Inflammatory macrophage treated with lipopolysaccharide for 1 hour (primary cell): ENCODE results near the gene DAW1.
"Not testable (repeated sequence)": the region's sequence is repeated elsewhere in the genome, so short reads cannot be mapped to it uniquely, and the experiment has no call there.

Experiments used
- DNase-seq, 2 donors: peaks; one replicate each; pipeline ENCODE4 v3.0.0-alpha.2; 2020 to 2022

DAW1 gene

DNA sequence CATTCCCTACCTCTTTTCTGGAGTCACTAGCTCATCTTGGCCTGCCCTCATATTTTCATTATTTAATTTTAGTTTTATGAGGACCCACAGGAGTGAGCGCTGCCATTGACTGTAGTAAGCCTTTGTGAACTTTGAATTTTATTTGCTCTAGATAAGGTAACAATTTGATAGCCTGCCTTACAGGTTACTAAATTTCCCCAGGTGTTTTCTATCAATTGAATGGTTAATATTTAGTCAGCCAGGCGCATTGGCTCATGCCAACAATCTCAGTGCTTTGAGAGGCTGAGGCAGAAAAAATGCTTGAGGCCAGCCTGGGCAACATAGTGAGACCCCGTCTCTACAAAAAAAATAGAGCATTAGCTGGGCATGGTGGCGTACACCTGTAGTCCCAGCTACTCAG, 50.2 kb downstream of the DAW1 start:
- DNase-seq, result no peak

DNA sequence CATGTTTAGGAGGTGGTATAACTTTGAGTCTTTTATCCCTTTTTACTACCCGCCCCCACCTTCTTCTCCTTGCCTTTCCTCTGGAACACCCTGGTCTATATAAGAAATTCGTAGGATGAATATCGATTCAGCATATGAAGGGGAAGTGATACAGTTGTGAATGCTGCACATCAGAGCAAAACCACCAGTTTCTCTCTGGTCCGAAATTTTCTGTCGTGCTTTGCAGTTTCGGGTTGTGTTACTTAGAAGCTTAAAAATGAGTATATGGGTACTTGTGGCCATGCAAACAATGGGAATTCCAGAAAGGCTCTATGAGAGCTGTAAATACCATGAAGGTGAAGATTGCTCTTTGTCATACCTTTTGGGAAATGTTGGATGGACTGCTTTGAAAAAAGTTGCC, 60.6 kb downstream of the DAW1 start:
- DNase-seq, result no peak

- no peak for DNase-seq
Measured at GRCh38 chr2:227932403-227932802, 61.0 kb downstream of the DAW1 start.

DNA sequence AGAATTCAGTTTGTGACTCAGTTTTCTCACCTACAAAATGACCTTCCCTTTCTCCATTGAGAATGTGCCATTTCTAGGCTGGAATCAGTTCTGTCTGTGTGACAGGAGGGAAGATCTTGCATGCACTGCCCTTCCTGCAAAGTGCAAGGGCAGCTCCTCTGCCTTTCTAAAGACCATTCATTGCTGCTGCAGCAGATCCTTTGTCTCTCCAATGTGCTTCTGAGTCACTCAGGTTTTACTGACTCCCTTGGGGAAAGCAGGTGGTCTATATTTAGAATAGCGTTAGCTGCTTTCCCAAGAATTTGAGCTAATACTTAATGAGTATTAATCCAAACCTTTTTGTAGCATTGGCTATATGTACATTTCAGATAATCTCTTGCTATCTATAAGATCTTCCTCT, 62.5 kb downstream of the DAW1 start:
- no peak for DNase-seq

- not testable (repeated sequence) for DNase-seq
Measured at GRCh38 chr2:227936249-227936648, 64.8 kb downstream of the DAW1 start.

DNA sequence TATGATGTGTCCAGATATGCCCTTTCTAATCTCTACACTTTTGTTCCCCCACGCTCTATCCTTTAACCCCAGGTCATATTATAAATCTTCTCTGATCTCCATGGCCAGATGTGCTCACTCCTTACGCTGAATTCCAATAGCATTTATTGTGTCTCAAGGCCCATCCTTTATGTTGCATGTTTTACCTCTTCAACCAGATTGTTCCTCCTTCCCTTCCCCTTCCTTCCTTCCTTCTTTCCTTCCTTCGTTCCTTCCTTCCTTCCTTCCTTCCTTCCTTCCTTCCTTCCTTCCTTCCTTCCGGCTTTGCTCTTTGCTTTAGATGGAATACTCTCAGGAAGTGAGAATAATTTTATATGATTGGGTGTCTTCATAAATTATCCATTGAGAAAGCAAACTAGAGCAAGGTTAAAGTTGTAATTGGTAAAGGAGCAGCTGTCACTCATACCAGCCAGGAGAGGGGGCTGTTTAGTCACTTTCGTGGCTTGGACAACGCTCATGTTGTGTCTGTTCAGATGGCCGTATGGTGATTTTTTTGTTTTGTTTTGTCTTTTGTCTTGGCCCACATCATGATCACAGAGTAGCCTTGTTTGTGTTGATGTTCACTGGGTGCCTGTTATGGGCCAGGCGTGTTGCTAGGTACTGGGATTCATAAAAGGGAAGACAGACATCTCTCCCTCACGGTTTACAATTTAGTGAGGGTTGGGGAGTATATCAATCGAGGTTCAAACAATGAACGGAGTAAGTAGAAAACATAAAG, 68.0 kb downstream of the DAW1 start:
- peak in 1 of 2 donors; percentile 16 for DNase-seq

DNA sequence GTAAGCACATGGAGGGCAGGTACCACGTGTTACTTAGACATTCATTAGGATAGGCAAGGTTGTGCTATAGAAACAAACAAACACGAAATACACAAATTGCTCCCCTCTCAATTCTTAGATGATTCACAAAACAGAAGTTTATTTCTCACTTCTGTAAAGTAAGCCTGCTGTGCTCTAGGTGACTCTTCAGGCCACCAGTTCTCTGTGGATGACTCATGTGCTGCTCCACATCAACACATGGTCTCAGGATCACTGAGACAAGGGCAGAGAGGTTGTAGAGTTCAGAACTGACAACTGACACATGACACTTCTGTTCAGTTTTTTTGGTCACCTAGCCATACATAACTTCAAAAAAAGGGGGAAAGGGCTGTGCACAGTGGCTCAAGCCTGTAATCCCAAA, 70.6 kb downstream of the DAW1 start:
- no peak for DNase-seq

GRCh38 chr2:227942965-227943364, 71.5 kb downstream of the DAW1 start:
- no peak for DNase-seq

DNA sequence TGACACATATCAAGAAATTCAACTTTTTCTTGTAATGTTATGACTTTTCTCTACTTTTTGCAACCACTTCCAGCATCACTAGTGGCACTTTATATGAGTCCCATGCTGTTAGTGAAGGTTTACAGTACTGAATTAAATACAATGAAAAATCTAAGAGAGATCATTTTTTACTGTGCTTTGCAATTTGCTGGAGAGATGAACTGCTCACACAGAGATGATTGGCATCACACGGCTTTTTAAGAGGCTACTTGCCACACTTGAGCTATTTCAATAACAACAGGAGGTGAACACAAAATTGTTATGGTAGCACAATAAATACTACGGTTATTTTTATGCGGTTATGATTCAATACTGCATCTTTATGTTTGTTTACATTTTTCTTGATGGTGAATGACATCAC, 88.9 kb downstream of the DAW1 start:
- no peak for DNase-seq

DNA sequence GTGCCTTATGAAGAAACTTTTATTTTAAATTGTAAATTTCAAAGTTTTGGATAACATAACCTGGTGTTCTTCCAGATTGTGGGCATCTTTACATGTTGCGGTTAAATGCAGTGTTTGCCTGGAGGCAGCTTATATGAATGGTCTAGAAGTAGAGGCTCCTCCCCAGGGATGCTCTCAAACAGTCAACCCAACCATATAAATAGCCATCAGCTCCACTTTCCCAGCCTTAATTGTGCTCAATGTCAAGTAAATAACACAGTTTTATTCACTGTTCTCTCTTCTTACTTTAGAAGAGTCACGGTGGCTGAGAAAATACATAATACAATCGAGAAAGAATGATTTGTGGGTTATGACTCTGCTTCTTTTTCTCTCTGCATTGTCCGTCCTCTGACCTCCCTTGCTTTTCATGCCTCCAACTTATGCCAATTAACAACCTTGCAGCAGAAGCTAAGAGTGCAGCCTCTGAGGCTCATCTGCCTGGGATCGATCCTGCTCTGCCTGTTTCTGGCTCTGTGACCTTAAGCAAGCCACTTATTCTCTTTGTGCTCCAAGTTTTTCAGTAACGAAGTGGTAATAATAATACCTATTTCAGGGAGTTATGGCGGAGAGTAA, 100.3 kb downstream of the DAW1 start:
- DNase-seq, result no peak

- no peak for DNase-seq
Measured at GRCh38 chr2:227973241-227973640, 101.8 kb downstream of the DAW1 start.
